ENCODE measurements around the gene UNC13C. TPM values are rescaled to one million over a fixed set of nuclear protein-coding genes. Genes with fewer than 3 reads are reported as not detected.
"Not testable (repeated sequence)": the region's sequence is repeated elsewhere in the genome, so short reads cannot be mapped to it uniquely, and the experiment has no call there.

Gene UNC13C
- total RNA-seq, 1 donor from 2014 or later = 0.18 TPM

DNA sequence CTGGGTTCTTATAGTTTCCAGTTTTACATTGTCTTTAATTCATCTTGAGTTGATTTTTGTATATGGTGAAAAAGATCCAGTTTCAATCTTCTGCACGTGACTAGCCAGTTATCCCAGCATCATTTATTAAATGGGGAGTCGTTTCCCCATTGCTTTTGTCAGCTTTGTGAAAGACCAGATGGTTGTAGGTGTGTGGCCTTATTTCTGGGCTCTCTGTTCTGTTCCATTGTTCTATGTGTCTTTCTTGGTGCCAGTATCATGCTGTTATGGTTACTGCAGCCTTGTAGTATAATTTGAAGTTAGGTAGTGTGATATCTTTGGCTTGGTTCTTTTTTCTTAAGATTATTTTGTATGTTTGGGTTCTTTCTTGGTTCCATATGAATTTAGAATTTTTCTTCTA lies 432.2 kb downstream of the UNC13C start:
- H3K27me3 Mint-ChIP-seq (ENCODE audit: low read depth, unreplicated experiment) = no peaks in the 10 kb centered on the region
- H3K9me3 Mint-ChIP-seq (ENCODE audit: unreplicated experiment) = peaks cover 2% of the 10 kb centered on the region
- no peak overlapping the region for H3K27ac Mint-ChIP-seq (ENCODE audit: unreplicated experiment)
- DNase-seq (ENCODE audit: low read depth) = no peak
- H2AFZ ChIP-seq (ENCODE audit: low read depth, low read length) = no peak overlapping the region
- TF ChIP-seq, protein P1, sequence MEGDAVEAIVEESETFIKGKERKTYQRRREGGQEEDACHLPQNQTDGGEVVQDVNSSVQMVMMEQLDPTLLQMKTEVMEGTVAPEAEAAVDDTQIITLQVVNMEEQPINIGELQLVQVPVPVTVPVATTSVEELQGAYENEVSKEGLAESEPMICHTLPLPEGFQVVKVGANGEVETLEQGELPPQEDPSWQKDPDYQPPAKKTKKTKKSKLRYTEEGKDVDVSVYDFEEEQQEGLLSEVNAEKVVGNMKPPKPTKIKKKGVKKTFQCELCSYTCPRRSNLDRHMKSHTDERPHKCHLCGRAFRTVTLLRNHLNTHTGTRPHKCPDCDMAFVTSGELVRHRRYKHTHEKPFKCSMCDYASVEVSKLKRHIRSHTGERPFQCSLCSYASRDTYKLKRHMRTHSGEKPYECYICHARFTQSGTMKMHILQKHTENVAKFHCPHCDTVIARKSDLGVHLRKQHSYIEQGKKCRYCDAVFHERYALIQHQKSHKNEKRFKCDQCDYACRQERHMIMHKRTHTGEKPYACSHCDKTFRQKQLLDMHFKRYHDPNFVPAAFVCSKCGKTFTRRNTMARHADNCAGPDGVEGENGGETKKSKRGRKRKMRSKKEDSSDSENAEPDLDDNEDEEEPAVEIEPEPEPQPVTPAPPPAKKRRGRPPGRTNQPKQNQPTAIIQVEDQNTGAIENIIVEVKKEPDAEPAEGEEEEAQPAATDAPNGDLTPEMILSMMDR (IDR thresholded peaks at IDR 0.05; ENCODE audit: insufficient read depth, low read depth, low read length) = no peak
- no peak for TF ChIP-seq EZH2 (IDR thresholded peaks at IDR 0.05; ENCODE audit: insufficient read depth, low read length)
- no peaks in the 10 kb centered on the region for H3K36me3 ChIP-seq (ENCODE audit: insufficient read depth, low read length)
- H3K27me3 ChIP-seq (ENCODE audit: insufficient read depth, low read length) = no peaks in the 10 kb centered on the region
- H3K4me1 Mint-ChIP-seq (ENCODE audit: low read depth, unreplicated experiment) = no peaks in the 10 kb centered on the region
- FAIRE-seq = no peak
- H3K4me3 ChIP-seq (ENCODE audit: insufficient read depth, low read depth, low read length) = no peak overlapping the region
- no peak overlapping the region for H3K9ac ChIP-seq (ENCODE audit: low read length)
- no peaks in the 10 kb centered on the region for H4K20me1 ChIP-seq (ENCODE audit: insufficient read depth, low read length)
- H3K79me2 ChIP-seq (ENCODE audit: insufficient read depth, low read length) = no peaks in the 10 kb centered on the region
- H3K4me1 ChIP-seq (ENCODE audit: insufficient read depth, low read length) = no peaks in the 10 kb centered on the region
- no peaks in the 10 kb centered on the region for H3K9me3 ChIP-seq (ENCODE audit: insufficient read depth, low read depth, low read length)
- H3K27ac ChIP-seq (ENCODE audit: low read depth, low read length) = no peak overlapping the region
- no peak overlapping the region for H3K4me3 Mint-ChIP-seq (ENCODE audit: unreplicated experiment)
- no peaks in the 10 kb centered on the region for H3K36me3 Mint-ChIP-seq (ENCODE audit: low read depth, unreplicated experiment)
- no peak overlapping the region for H3K4me2 ChIP-seq (ENCODE audit: low read length)

DNA sequence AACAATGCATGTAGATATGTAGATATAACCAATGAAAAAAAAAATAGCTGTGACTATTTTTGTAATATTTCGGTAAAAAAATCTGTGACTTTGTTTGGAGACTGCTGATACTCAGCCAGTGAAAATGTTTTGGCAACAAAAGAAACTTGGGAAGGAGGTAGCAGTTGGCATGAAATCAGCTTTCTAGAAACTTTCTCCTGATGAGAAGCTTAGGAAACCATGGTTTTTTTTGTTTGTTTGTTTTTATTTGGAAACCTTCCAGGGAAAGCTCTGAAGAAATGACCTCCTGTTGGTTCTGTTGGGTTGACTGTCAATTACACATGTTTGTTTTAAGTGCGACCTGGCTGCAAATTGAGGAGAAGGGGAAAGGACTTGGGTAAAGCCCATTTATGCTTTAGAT lies 445.9 kb downstream of the UNC13C start:
- Histone ChIP-seq H3K4me2 (ENCODE audit: low read length) (no peak overlapping the region), H4K20me1 (ENCODE audit: insufficient read depth, low read length) (no peaks in the 10 kb centered on the region), H3K4me3 (ENCODE audit: insufficient read depth, low read depth, low read length) (no peak overlapping the region), H3K27me3 (ENCODE audit: insufficient read depth, low read length) (no peaks in the 10 kb centered on the region), H3K27ac (ENCODE audit: low read depth, low read length) (no peak overlapping the region), H3K9ac (ENCODE audit: low read length) (no peak overlapping the region), H3K9me3 (ENCODE audit: insufficient read depth, low read depth, low read length) (no peaks in the 10 kb centered on the region), H2AFZ (ENCODE audit: low read depth, low read length) (no peak overlapping the region), H3K79me2 (ENCODE audit: insufficient read depth, low read length) (no peaks in the 10 kb centered on the region), H3K4me1 (ENCODE audit: insufficient read depth, low read length) (no peaks in the 10 kb centered on the region), H3K36me3 (ENCODE audit: insufficient read depth, low read length) (no peaks in the 10 kb centered on the region)
- H3K4me3 Mint-ChIP-seq (ENCODE audit: unreplicated experiment) = no peak overlapping the region
- DNase-seq (ENCODE audit: low read depth) (no peak), FAIRE-seq (no peak)
- no peaks in the 10 kb centered on the region for H3K27me3 Mint-ChIP-seq (ENCODE audit: low read depth, unreplicated experiment)
- H3K27ac Mint-ChIP-seq (ENCODE audit: unreplicated experiment) = no peak overlapping the region
- no peaks in the 10 kb centered on the region for H3K4me1 Mint-ChIP-seq (ENCODE audit: low read depth, unreplicated experiment)
- no peak for TF ChIP-seq EZH2 (IDR thresholded peaks at IDR 0.05; ENCODE audit: insufficient read depth, low read length)
- TF ChIP-seq, protein P1 (IDR thresholded peaks at IDR 0.05; ENCODE audit: insufficient read depth, low read depth, low read length) = no peak
- H3K36me3 Mint-ChIP-seq (ENCODE audit: low read depth, unreplicated experiment) = no peaks in the 10 kb centered on the region
- H3K9me3 Mint-ChIP-seq (ENCODE audit: unreplicated experiment) = peaks cover 2% of the 10 kb centered on the region

DNA sequence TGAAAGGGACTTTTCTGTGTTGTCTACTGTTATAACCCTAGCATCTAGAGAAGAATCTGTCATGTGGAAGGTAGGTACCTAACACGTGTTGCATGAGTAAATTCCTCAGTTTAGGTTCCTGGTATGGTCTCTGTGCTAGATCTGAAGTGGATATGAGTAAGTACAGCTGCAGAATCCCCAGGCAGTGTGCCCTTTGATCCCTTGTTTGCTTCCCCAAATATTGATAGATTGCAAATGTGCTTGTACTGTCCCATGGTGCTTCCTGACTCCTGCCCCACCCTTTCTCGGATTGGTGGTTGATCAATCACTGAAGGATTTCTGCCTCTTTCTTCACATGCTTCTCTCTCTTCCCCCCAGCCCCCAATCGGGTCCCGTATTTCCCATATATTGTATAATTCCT lies 450.4 kb downstream of the UNC13C start:
- Mint-ChIP-seq H3K4me1 (ENCODE audit: low read depth, unreplicated experiment) (no peaks in the 10 kb centered on the region), H3K4me3 (ENCODE audit: unreplicated experiment) (no peak overlapping the region), H3K9me3 (ENCODE audit: unreplicated experiment) (peaks cover 2% of the 10 kb centered on the region), H3K27ac (ENCODE audit: unreplicated experiment) (no peak overlapping the region), H3K27me3 (ENCODE audit: low read depth, unreplicated experiment) (no peaks in the 10 kb centered on the region), H3K36me3 (ENCODE audit: low read depth, unreplicated experiment) (no peaks in the 10 kb centered on the region)
- Histone ChIP-seq H3K4me2 (ENCODE audit: low read length) (no peak overlapping the region), H4K20me1 (ENCODE audit: insufficient read depth, low read length) (no peaks in the 10 kb centered on the region), H3K9me3 (ENCODE audit: insufficient read depth, low read depth, low read length) (no peaks in the 10 kb centered on the region), H3K27ac (ENCODE audit: low read depth, low read length) (no peak overlapping the region), H3K27me3 (ENCODE audit: insufficient read depth, low read length) (no peaks in the 10 kb centered on the region), H3K4me1 (ENCODE audit: insufficient read depth, low read length) (no peaks in the 10 kb centered on the region), H3K36me3 (ENCODE audit: insufficient read depth, low read length) (no peaks in the 10 kb centered on the region), H3K9ac (ENCODE audit: low read length) (no peak overlapping the region), H2AFZ (ENCODE audit: low read depth, low read length) (no peak overlapping the region), H3K79me2 (ENCODE audit: insufficient read depth, low read length) (no peaks in the 10 kb centered on the region), H3K4me3 (ENCODE audit: insufficient read depth, low read depth, low read length) (no peak overlapping the region)
- no peak for DNase-seq (ENCODE audit: low read depth)
- no peak for TF ChIP-seq EZH2 (IDR thresholded peaks at IDR 0.05; ENCODE audit: insufficient read depth, low read length)
- TF ChIP-seq, protein P1 (IDR thresholded peaks at IDR 0.05; ENCODE audit: insufficient read depth, low read depth, low read length) = no peak
- no peak for FAIRE-seq

DNA sequence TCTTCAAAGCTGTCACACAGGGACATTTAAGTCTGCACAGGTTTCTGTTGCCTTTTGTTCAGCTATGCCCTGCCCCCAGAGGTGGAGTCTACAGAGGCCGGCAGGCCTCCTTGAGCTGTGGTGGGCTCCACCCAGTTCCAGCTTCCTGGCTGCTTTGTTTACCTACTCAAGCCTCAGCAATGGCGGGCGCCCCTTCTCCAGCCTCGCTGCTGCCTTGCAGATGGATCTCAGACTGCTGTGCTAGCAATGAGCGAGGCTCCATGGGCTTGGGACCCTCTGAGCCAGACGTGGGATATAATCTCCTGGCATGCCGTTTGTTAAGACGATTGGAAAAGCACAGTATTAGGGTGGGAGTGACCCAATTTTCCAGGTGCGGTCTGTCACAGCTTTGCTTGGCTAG lies 472.0 kb downstream of the UNC13C start:
- H3K27ac Mint-ChIP-seq (ENCODE audit: unreplicated experiment); H3K27ac ChIP-seq (ENCODE audit: low read depth, low read length); H2AFZ ChIP-seq (ENCODE audit: low read depth, low read length); H3K27me3 ChIP-seq (ENCODE audit: insufficient read depth, low read length); H4K20me1 ChIP-seq (ENCODE audit: insufficient read depth, low read length); H3K4me1 ChIP-seq (ENCODE audit: insufficient read depth, low read length); FAIRE-seq; H3K4me3 Mint-ChIP-seq (ENCODE audit: unreplicated experiment); H3K9ac ChIP-seq (ENCODE audit: low read length); H3K4me2 ChIP-seq (ENCODE audit: low read length); H3K4me1 Mint-ChIP-seq (ENCODE audit: low read depth, unreplicated experiment); DNase-seq (ENCODE audit: low read depth); H3K27me3 Mint-ChIP-seq (ENCODE audit: low read depth, unreplicated experiment); H3K36me3 ChIP-seq (ENCODE audit: insufficient read depth, low read length); H3K9me3 ChIP-seq (ENCODE audit: insufficient read depth, low read depth, low read length); H3K4me3 ChIP-seq (ENCODE audit: insufficient read depth, low read depth, low read length); H3K79me2 ChIP-seq (ENCODE audit: insufficient read depth, low read length); H3K36me3 Mint-ChIP-seq (ENCODE audit: low read depth, unreplicated experiment): not testable (repeated sequence)
- peaks cover 17% of the 10 kb centered on the region for H3K9me3 Mint-ChIP-seq (ENCODE audit: unreplicated experiment)

Data from astrocyte (in vitro differentiated cells and primary cell).